ENCODE measurements around the gene ZNF468. TPM values are rescaled to one million over a fixed set of nuclear protein-coding genes. Genes with fewer than 3 reads are reported as not detected.
A peak's percentile ranks its signal among the peaks of the same experiment; 100 is the strongest.

The ZNF468 gene
- total RNA-seq, result 19.0 and 27.3 TPM in 2 replicates

DNA sequence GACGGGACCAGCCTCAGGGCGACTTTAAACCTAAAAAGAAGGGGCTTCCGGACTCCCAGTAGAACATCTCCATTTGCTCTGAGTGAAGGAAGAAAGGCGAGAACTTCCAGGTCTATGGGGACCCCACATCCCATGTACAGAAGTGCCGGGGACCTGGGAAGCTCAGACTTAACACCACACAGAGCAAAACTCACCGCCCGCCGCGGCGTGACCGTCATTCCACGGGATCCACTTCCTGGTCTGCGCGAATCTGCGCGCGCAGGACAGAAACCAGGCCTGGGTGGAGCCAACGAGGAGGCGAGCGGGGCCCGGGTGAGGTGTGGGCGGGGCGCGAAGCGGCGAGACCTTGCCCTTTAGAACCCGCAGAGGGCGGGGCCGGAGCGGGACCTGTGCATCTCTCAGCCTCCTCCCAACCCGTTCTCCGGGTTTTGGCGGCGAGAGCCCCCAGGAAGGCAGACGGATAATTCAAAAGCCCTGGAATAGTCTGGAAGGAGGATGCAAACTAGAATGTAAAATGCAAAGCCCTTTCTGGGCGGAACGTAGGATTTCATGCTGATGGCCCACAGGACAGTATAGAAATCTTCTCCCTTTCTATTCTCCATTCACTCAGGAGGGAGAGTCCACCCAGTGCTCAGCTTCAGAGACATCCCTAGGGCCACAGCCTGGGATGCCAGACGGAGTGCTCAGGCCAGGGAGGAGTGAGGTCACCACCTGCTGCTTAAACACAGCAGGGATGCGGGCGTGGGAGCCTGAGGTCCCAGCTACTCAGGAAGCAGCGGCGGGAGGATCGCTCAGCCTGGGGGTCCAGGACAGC is at the start of gene ZNF468:
TSS of gene ZNF468 (minus strand) at position 242 of the 814 bp plus-strand sequence. CDS start 3,347 bp downstream, outside the sequence.

DNA sequence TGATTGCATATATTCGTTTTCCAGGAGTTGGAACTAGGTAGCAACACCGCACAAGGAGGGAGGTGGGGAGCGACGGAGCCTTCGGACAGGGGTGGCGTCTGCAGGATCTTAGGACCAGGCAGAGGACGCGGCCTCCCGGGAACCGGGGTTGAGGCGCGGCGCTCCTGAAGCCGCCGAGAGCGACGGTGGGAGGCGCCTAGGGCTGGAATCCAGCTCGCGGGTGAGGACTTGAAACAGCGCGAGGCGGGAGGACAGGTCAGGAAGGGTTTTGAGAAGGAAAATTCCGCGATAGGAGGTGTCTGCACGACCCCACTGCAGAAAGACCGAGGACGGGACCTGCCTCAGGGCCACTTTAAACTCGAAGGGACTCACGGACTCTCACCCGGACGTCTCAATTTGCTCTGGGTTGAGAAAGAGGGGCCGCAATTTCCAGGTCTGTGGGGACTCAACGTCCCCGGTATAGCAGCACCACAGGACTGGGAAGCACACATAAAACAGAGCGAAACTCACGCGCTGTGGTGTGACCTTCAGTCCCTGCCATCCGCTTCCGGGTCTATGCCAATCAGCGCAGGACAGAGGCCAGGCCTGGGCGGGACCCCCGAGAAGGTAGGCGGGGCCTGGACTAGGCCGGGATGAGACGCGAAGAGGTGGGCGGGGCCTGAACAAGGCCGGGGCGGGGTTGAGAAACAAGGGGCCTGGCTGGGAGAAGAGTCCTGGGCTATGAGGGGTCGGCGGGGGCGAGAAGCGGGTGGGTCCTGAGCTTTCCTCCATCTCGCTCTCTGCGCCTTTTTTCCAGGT is 39.9 kb upstream of the ZNF468 start, which contains the start of gene ZNF320:
TSS of gene ZNF320 (minus strand) at position 498 of the 798 bp plus-strand sequence. CDS start 7,380 bp downstream, outside the sequence.

DNA sequence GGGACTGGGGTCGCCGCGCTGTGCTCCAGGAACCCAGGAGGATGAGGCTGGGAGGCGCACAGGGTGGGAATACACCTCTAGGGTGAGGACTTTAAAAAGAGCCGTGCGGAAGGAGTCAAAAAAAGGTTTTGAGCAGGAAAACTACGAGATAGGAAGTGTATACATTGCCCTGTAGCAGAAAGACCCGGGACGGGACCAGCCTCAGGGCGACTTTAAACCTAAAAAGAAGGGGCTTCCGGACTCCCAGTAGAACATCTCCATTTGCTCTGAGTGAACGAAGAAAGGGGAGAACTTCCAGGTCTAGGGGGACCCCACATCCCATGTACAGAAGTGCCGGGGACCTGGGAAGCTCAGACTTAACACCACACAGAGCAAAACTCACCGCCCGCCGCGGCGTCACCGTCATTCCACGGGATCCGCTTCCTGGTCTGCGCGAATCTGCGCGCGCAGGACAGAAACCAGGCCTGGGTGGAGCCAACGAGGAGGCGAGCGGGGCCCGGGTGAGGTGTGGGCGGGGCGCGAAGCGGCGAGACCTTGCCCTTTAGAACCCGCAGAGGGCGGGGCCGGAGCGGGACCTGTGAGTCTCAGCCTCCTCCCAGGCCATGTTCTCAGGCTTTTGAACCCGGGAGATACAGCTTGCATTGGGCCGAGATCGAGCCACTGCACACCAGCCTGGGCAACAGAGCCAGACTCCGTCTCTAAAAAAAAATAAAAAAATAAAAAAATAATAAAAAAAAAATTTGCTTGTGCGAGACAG is 36.0 kb downstream of the ZNF468 start, which contains the start of gene ZNF28:
TSS of gene ZNF28 (minus strand) at position 430 of the 757 bp plus-strand sequence. CDS start 3,675 bp downstream, outside the sequence.

Small RNAs within 50 kb of the gene (small RNA-seq; reads per million reads assigned to genes)
- 1.5 reads per million, percentile 38 among the genes with 10 or more reads in this experiment for gene ZNF320

Other genes with a start within 250 kb of the ZNF468 start
- 47.5 and 53.6 TPM in 2 replicates for gene ZNF83, start 219.3 kb downstream of the ZNF468 start, total RNA-seq
- gene ZNF611, start 122.6 kb downstream of the ZNF468 start, total RNA-seq, result 18.7 and 18.9 TPM in 2 replicates
- 6.7 and 7.4 TPM in 2 replicates for gene ZNF600, start 70.8 kb downstream of the ZNF468 start, total RNA-seq
- gene ZNF28, start 36.0 kb downstream of the ZNF468 start, total RNA-seq, result 14.6 and 16.6 TPM in 2 replicates
- 7.8 and 10.9 TPM in 2 replicates for gene ZNF320, start 40.0 kb upstream of the ZNF468 start, total RNA-seq
- 3.7 and 5.0 TPM in 2 replicates for gene ZNF888, start 65.8 kb upstream of the ZNF468 start, total RNA-seq
- gene ZNF816, start 105.3 kb upstream of the ZNF468 start, total RNA-seq, result 9.3 and 9.6 TPM in 2 replicates
- gene ERVV-1, start 156.3 kb upstream of the ZNF468 start, total RNA-seq, result not detected in 2 replicates
- not detected in 2 replicates for gene ERVV-2, start 187.1 kb upstream of the ZNF468 start, total RNA-seq
- 27.9 and 28.6 TPM in 2 replicates for gene ZNF160, start 245.8 kb upstream of the ZNF468 start, total RNA-seq

Data from thoracic aorta endothelial cell (primary cell).